Neural cell (in vitro differentiated cells): Measurements from ENCODE around the gene CGRRF1. TPM values are rescaled to one million over a fixed set of nuclear protein-coding genes. Genes with fewer than 3 reads are reported as not detected.

Experiments
- H2AFZ ChIP-seq: fragments of 200-600, 300-800 bp; sonication (generic), shearing (Covaris generic); 2 replicates; pipeline ENCODE4 v1.6.0; 2014; ENCODE audit warnings: low read depth, mild to moderate bottlenecking, antibody characterized with exemption, low read length, moderate library complexity
- H3F3A ChIP-seq: fragments of 200-600 bp; shearing (Covaris generic); 2 replicates; pipeline ENCODE4 v1.6.1; 2016; ENCODE audit warnings: mild to moderate bottlenecking, moderate library complexity, mixed read lengths, antibody characterized with exemption, low read length; ENCODE audit not compliant: insufficient read depth, poor library complexity, severe bottlenecking
- H3K27ac ChIP-seq: fragments of 200-600, 300-800 bp; sonication (generic), shearing (Covaris generic); 2 replicates; pipeline ENCODE4 v1.5.1; 2014; ENCODE audit warnings: mild to moderate bottlenecking, low read length, moderate library complexity
- H3K27me3 ChIP-seq: fragments of 300-800, 200-600 bp; sonication (generic), shearing (Covaris generic); 2 replicates; pipeline ENCODE4 v1.6.0; 2014; ENCODE audit warnings: mild to moderate bottlenecking, low read depth, low read length, moderate library complexity; ENCODE audit not compliant: insufficient read depth
- H3K36me3 ChIP-seq: fragments of 300-800, 200-600 bp; sonication (generic), shearing (Covaris generic); 2 replicates; pipeline ENCODE4 v1.5.1; 2014; ENCODE audit warnings: mild to moderate bottlenecking, antibody characterized with exemption, low read length, moderate library complexity; ENCODE audit not compliant: insufficient read depth
- H3K4me2 ChIP-seq: fragments of 300-800, 200-600 bp; sonication (generic), shearing (Covaris generic); 2 replicates; pipeline ENCODE4 v1.6.0; 2014; ENCODE audit warnings: mild to moderate bottlenecking, low read length
- H3K4me3 ChIP-seq: fragments of 300-800, 200-600 bp; sonication (generic), shearing (Covaris generic); 2 replicates; pipeline ENCODE4 v1.5.1; 2014; ENCODE audit warnings: mild to moderate bottlenecking, low read length, moderate library complexity
- H3K79me2 ChIP-seq: fragments of 200-600 bp; shearing (Covaris generic); replicated peaks from 2 replicates; pipeline ENCODE4 v1.6.0; 2014; ENCODE audit warnings: mild to moderate bottlenecking, low read length, moderate library complexity; ENCODE audit not compliant: insufficient read depth
- H3K9ac ChIP-seq: fragments of 300-800, 200-600 bp; sonication (generic), shearing (Covaris generic); 2 replicates; pipeline ENCODE4 v1.6.1; 2016; ENCODE audit warnings: mild to moderate bottlenecking, low read length, mixed read lengths
- H3K9me2 ChIP-seq: fragments of 200-600 bp; shearing (Covaris generic); 2 replicates; pipeline ENCODE4 v1.6.1; 2016; ENCODE audit warnings: mild to moderate bottlenecking, low read length, mixed read lengths; ENCODE audit not compliant: insufficient read depth
- H3K9me3 ChIP-seq: fragments of 200-600, 300-800 bp; sonication (generic), shearing (Covaris generic); 2 replicates; pipeline ENCODE4 v1.6.1; 2016; ENCODE audit warnings: mild to moderate bottlenecking, mixed run types, low read length, moderate library complexity, mixed read lengths
- H4K20me1 ChIP-seq: fragments of 200-600 bp; shearing (Covaris generic); 2 replicates; pipeline ENCODE4 v1.6.1; 2016; ENCODE audit warnings: mild to moderate bottlenecking, mixed run types; ENCODE audit not compliant: insufficient read depth
- EP300 ChIP-seq: fragments of 450-650 bp; conservative IDR thresholded peaks from 2 replicates; pipeline ENCODE4 v1.6.1; 2014; ENCODE audit warnings: antibody characterized with exemption, mild to moderate bottlenecking, moderate library complexity; ENCODE audit not compliant: poor library complexity, severe bottlenecking
- EZH2 ChIP-seq: fragments of 200-600, 300-800 bp; shearing (Covaris generic), sonication (generic); IDR thresholded peaks from 2 replicates; pipeline ENCODE4 v1.6.1; 2014; ENCODE audit warnings: antibody characterized with exemption, low read length, borderline replicate concordance, mild to moderate bottlenecking; ENCODE audit not compliant: insufficient read depth, poor library complexity, severe bottlenecking
- MXI1 ChIP-seq: fragments of 450-650 bp; conservative IDR thresholded peaks from 2 replicates; pipeline ENCODE4 v1.6.1; 2014; ENCODE audit warnings: antibody characterized with exemption, mild to moderate bottlenecking; ENCODE audit not compliant: poor library complexity, severe bottlenecking
- POLR2AphosphoS5 ChIP-seq: IDR thresholded peaks from 2 replicates; pipeline ENCODE4 v1.6.1; 2012
- RAD21 ChIP-seq: fragments of 450-650 bp; conservative IDR thresholded peaks from 2 replicates; pipeline ENCODE4 v1.6.1; 2014; ENCODE audit warnings: antibody characterized with exemption, mild to moderate bottlenecking, moderate library complexity
- SMC3 ChIP-seq: fragments of 450-650 bp; conservative IDR thresholded peaks from 2 replicates; pipeline ENCODE4 v1.6.1; 2014; ENCODE audit warnings: antibody characterized with exemption, mild to moderate bottlenecking, moderate library complexity; ENCODE audit not compliant: poor library complexity
- TAF1 ChIP-seq: IDR thresholded peaks from 2 replicates; pipeline ENCODE4 v1.6.1; 2012; ENCODE audit warnings: low read depth
- polyA plus RNA-seq: library from polyadenylated mRNA; depleted of rRNA; stranded (reverse); fragments of >200 nt; gene quantifications from 2 replicates; pipeline ENCODE4 v1.2.3, GENCODE V29; 2014
- TF ChIP-seq, protein P1 (sequence below): fragments of 450-650 bp; IDR thresholded peaks from 2 replicates; pipeline ENCODE4 v1.5.1; 2014; ENCODE audit warnings: antibody characterized with exemption, mild to moderate bottlenecking, moderate library complexity; ENCODE audit not compliant: poor library complexity, severe bottlenecking
- TF ChIP-seq, protein P2 (sequence below): IDR thresholded peaks from 2 replicates; pipeline ENCODE4 v1.6.1; 2012; ENCODE audit warnings: borderline replicate concordance

The CGRRF1 gene
- polyA plus RNA-seq, 1 donor from 2014 or later: 31.0 TPM

DNA sequence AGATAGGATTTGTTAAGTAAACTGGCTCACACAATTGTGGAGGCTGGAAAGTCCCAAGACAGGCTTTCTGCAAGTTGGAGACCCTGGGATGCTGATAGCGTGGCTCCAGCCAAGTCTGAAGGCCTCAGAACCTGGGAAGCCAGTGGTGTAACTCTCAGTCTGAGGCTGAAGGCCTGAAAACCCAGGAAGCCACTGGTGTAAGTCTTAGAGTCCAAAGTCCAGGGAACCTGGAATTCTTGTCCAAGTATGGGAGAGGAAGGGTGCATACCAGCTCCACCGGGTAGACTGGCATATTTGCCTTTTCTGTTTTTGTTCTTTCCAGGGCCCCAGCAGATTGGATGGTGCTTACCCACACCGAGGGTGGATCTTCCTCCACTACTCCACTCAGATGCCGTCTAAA is 39.0 kb upstream of the CGRRF1 start:
- Histone ChIP-seq H3K9me3 (no peaks in the 10 kb centered on the region), H2AFZ (no peak overlapping the region), H3K27ac (no peak overlapping the region), H3K4me2 (no peak overlapping the region), H3K79me2 (no peaks in the 10 kb centered on the region), H3K27me3 (no peaks in the 10 kb centered on the region), H3K36me3 (no peaks in the 10 kb centered on the region), H3K9ac (no peak overlapping the region), H3K4me3 (no peak overlapping the region), H3K9me2 (no peaks in the 10 kb centered on the region), H4K20me1 (no peaks in the 10 kb centered on the region), H3F3A (no peaks in the 10 kb centered on the region)
- TF ChIP-seq, protein P1, sequence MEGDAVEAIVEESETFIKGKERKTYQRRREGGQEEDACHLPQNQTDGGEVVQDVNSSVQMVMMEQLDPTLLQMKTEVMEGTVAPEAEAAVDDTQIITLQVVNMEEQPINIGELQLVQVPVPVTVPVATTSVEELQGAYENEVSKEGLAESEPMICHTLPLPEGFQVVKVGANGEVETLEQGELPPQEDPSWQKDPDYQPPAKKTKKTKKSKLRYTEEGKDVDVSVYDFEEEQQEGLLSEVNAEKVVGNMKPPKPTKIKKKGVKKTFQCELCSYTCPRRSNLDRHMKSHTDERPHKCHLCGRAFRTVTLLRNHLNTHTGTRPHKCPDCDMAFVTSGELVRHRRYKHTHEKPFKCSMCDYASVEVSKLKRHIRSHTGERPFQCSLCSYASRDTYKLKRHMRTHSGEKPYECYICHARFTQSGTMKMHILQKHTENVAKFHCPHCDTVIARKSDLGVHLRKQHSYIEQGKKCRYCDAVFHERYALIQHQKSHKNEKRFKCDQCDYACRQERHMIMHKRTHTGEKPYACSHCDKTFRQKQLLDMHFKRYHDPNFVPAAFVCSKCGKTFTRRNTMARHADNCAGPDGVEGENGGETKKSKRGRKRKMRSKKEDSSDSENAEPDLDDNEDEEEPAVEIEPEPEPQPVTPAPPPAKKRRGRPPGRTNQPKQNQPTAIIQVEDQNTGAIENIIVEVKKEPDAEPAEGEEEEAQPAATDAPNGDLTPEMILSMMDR: no peak
- TF ChIP-seq SMC3 (no peak), TAF1 (no peak), EP300 (no peak), EZH2 (no peak), POLR2AphosphoS5 (no peak), RAD21 (no peak), MXI1 (no peak)
- TF ChIP-seq, protein P2, sequence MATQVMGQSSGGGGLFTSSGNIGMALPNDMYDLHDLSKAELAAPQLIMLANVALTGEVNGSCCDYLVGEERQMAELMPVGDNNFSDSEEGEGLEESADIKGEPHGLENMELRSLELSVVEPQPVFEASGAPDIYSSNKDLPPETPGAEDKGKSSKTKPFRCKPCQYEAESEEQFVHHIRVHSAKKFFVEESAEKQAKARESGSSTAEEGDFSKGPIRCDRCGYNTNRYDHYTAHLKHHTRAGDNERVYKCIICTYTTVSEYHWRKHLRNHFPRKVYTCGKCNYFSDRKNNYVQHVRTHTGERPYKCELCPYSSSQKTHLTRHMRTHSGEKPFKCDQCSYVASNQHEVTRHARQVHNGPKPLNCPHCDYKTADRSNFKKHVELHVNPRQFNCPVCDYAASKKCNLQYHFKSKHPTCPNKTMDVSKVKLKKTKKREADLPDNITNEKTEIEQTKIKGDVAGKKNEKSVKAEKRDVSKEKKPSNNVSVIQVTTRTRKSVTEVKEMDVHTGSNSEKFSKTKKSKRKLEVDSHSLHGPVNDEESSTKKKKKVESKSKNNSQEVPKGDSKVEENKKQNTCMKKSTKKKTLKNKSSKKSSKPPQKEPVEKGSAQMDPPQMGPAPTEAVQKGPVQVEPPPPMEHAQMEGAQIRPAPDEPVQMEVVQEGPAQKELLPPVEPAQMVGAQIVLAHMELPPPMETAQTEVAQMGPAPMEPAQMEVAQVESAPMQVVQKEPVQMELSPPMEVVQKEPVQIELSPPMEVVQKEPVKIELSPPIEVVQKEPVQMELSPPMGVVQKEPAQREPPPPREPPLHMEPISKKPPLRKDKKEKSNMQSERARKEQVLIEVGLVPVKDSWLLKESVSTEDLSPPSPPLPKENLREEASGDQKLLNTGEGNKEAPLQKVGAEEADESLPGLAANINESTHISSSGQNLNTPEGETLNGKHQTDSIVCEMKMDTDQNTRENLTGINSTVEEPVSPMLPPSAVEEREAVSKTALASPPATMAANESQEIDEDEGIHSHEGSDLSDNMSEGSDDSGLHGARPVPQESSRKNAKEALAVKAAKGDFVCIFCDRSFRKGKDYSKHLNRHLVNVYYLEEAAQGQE: no peak

DNA sequence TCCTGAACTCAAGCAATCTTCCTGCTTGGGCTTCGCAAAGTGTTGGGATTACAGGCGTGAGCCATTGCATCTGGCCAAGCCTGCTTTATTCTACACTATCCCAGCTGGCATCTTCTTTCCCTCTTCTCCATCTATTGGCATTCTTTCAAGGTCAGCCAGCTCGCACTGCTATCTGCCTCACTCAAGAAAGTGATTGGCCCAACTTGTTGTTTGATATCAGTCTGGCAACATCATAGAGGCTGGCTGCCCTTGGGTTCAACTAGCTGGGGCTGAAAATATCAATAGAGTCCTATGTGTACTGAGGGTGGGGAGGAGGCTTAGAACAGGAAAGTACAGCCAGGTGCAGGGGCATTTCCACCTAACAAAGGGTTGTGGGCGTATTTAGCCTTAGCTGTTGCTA is 38.1 kb upstream of the CGRRF1 start:
- H3K4me2 ChIP-seq: no peak overlapping the region
- H4K20me1 ChIP-seq: no peaks in the 10 kb centered on the region
- H3K4me3 ChIP-seq: no peak overlapping the region
- H3K9me2 ChIP-seq: no peaks in the 10 kb centered on the region
- H3K36me3 ChIP-seq: no peaks in the 10 kb centered on the region
- no peak for TF ChIP-seq EZH2
- TF ChIP-seq MXI1: no peak
- TF ChIP-seq POLR2AphosphoS5: no peak
- TF ChIP-seq SMC3: no peak
- no peak for TF ChIP-seq TAF1
- TF ChIP-seq, protein P2: no peak
- TF ChIP-seq RAD21: no peak
- TF ChIP-seq, protein P1: no peak
- TF ChIP-seq EP300: no peak
- H3K9ac ChIP-seq: no peak overlapping the region
- H3F3A ChIP-seq: no peaks in the 10 kb centered on the region
- no peak overlapping the region for H3K27ac ChIP-seq
- no peaks in the 10 kb centered on the region for H3K27me3 ChIP-seq
- no peaks in the 10 kb centered on the region for H3K79me2 ChIP-seq
- H3K9me3 ChIP-seq: no peaks in the 10 kb centered on the region
- no peak overlapping the region for H2AFZ ChIP-seq
